ENCODE results near the gene BAZ2B.
"Not testable (repeated sequence)": the region's sequence is repeated elsewhere in the genome, so short reads cannot be mapped to it uniquely, and the experiment has no call there.

The BAZ2B gene

DNA sequence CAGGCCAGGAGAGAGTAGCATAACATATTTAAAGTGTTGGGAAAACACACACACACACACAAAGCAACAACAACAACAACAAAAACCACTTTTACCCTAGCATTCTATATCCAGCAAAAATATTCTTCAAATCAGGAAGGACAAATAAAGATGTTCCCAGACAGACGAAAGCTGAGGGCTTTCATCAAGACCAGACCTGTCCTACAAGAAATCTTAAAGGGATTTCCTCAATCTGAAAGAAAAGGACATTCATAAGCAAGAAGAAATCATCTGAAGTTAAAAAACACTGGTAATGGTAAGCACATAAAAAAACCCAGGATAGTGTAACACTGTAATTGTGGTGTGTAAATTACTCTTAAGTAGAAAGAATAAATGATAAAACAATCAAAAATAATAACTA, 22.7 kb upstream of the BAZ2B start:
- Histone ChIP-seq H3K4me1 (ENCODE audit: control insufficient read depth, insufficient read depth, low read length) (peaks cover 14% of the 10 kb centered on the region), H3K9me3 (ENCODE audit: control insufficient read depth, insufficient read depth, low read length) (0 out of 2 replicates have a peak, but pooled peaks cover under 1% of the 10 kb centered on the region), H3K27me3 (ENCODE audit: control insufficient read depth, insufficient read depth, low read length) (no peaks in the 10 kb centered on the region), H3K9ac (ENCODE audit: low read depth, low read length) (no peak overlapping the region), H3K27ac (ENCODE audit: low read depth, low read length) (no peak overlapping the region), H3K36me3 (ENCODE audit: control insufficient read depth, insufficient read depth, low read length) (no peaks in the 10 kb centered on the region), H3K4me3 (ENCODE audit: low read depth, low read length) (no peak overlapping the region)

DNA sequence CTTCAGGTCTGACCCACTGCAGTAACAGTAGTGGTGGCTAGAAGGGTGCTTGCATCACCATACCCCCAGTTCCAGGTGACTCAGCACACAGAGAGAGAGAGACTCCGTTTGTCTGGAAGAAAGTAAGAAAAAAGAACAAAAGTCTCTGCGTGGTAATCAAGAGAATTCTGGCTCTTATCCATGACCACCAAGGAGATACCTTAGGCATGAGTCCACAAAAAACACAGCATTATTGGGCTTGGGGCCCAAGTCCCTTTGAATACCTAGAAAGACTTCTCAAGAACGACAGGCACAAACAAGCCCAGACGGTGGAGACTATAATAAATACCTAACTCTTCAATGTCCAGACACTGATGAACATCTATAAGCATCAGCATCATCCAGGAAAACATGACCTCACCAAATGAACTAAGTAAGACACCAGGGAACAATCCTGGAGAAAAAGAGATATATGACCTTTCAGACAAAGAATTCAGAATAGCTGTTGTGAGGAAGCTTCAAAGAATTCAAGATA, 21.7 kb upstream of the BAZ2B start:
- H3K36me3 ChIP-seq (ENCODE audit: control insufficient read depth, insufficient read depth, low read length), result no peaks in the 10 kb centered on the region
- H3K9me3 ChIP-seq (ENCODE audit: control insufficient read depth, insufficient read depth, low read length), result no peaks in the 10 kb centered on the region
- peaks cover 16% of the 10 kb centered on the region for H3K4me1 ChIP-seq (ENCODE audit: control insufficient read depth, insufficient read depth, low read length)
- no peak overlapping the region for H3K9ac ChIP-seq (ENCODE audit: low read depth, low read length)
- no peak overlapping the region for H3K27ac ChIP-seq (ENCODE audit: low read depth, low read length)
- no peaks in the 10 kb centered on the region for H3K27me3 ChIP-seq (ENCODE audit: control insufficient read depth, insufficient read depth, low read length)
- no peak overlapping the region for H3K4me3 ChIP-seq (ENCODE audit: low read depth, low read length)

DNA sequence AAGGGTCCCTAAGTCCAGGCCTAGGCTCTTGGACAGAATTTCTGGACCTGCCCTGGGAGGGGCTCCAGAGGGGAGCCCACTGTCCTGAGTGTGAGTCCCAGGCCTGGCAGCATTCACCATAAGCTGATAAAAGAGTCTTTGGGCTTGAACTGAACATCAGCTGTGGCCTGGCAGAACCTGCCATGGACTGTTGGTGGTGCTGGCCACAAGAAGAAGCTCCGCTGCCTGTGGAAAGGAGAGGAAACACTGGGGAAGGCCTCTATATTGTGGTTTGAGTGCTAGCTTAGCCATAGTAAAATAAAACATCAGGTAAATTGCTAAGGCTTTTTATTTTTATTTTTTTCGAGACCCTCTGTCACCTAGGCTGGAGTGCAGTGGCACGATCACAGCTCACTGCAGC, 20.9 kb upstream of the BAZ2B start:
- no peak overlapping the region for H3K9ac ChIP-seq (ENCODE audit: low read depth, low read length)

DNA sequence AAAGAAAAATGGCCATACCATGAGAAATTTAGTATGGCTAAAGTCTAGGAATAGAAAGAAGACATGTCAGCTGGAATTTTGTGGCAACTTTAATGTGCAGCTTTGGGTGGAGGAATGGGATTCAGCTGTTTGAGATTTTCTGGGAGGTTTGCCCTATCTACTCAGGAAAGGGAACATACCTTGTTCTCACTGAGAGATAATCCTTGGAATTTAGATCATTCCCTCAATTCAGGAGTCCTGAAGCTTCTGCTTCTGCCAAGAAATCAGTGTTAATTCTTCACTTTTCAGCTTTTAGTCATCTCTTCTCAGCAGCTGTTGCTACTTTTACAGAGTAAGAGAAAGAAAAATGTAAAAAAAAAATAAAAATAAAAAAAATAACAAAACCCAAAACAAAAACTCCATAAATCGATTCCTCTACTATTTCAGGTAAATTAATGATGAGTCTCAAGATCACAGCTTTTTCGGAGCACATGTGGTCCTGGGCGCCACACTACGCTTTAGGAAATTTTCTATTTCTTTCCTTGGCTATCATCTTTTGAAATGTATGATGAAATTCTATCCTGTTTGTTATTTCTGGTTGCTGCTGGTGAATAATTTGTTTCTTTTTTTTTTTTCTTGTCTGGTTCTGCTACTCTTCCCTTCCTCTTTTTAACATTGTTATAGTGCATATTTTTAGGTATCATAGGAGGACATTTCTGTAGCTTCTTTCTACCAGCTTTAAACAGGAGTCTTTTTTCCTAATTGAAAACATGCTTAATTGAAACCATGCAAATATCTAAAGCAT, 18.9 kb upstream of the BAZ2B start:
- Histone ChIP-seq H3K36me3 (ENCODE audit: control insufficient read depth, insufficient read depth, low read length) (no peaks in the 10 kb centered on the region), H3K27ac (ENCODE audit: low read depth, low read length) (peak overlapping the region; percentile 14), H3K9me3 (ENCODE audit: control insufficient read depth, insufficient read depth, low read length) (no peaks in the 10 kb centered on the region), H3K4me3 (ENCODE audit: low read depth, low read length) (no peak overlapping the region), H3K27me3 (ENCODE audit: control insufficient read depth, insufficient read depth, low read length) (no peaks in the 10 kb centered on the region), H3K9ac (ENCODE audit: low read depth, low read length) (no peak overlapping the region), H3K4me1 (ENCODE audit: control insufficient read depth, insufficient read depth, low read length) (peaks cover 16% of the 10 kb centered on the region)

More for the DNA sequence above, 20.9 kb upstream of the BAZ2B start:
- Histone ChIP-seq H3K9me3 (ENCODE audit: control insufficient read depth, insufficient read depth, low read length) (no peaks in the 10 kb centered on the region), H3K4me3 (ENCODE audit: low read depth, low read length) (no peak overlapping the region), H3K4me1 (ENCODE audit: control insufficient read depth, insufficient read depth, low read length) (peaks cover 16% of the 10 kb centered on the region), H3K27me3 (ENCODE audit: control insufficient read depth, insufficient read depth, low read length) (no peaks in the 10 kb centered on the region), H3K27ac (ENCODE audit: low read depth, low read length) (no peak overlapping the region), H3K36me3 (ENCODE audit: control insufficient read depth, insufficient read depth, low read length) (no peaks in the 10 kb centered on the region)

DNA sequence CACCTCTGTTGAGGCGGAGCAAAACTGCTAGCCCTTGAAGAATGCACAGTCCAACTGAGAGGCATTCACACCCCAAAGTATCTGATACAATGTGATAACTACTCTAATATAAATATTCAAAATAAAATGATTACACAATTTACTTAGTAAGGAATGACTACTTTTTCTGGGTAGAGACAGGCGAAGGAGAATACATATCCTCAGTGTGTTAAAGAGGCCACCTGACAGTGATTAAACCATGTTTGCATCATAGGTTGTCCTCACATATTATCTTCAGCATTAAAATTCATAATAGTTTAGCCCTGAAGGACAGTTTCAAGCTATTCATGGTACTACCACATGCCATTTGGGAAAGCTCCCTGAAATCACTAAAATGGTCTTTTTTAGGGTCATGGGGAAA, 16.9 kb upstream of the BAZ2B start:
- no peak overlapping the region for H3K4me3 ChIP-seq (ENCODE audit: low read depth, low read length)

DNA sequence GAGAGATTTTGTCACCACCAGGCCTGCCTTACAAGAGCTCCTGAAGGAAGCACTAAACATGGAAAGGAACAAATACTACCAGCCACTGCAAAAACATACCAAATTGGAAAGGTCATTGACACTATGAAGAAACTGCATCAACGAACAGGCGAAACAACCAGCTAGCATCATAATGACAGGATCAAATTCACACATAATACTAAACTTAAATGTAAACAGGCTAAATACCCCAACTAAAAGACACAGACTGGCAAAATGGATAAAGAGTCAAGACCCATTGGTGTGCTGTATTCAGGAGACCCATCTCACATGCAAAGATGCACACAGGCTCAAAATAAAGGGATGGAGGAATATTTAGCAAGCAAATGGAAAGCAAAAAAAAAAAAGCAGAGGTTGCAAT, 9.3 kb upstream of the BAZ2B start:
- H3K9ac ChIP-seq (ENCODE audit: low read depth, low read length); H3K9me3 ChIP-seq (ENCODE audit: control insufficient read depth, insufficient read depth, low read length); H3K27ac ChIP-seq (ENCODE audit: low read depth, low read length); H3K27me3 ChIP-seq (ENCODE audit: control insufficient read depth, insufficient read depth, low read length); H3K4me1 ChIP-seq (ENCODE audit: control insufficient read depth, insufficient read depth, low read length); H3K4me3 ChIP-seq (ENCODE audit: low read depth, low read length); H3K36me3 ChIP-seq (ENCODE audit: control insufficient read depth, insufficient read depth, low read length): not testable (repeated sequence)

More for the DNA sequence above, 16.9 kb upstream of the BAZ2B start:
- Histone ChIP-seq H3K9me3 (ENCODE audit: control insufficient read depth, insufficient read depth, low read length) (no peaks in the 10 kb centered on the region), H3K27ac (ENCODE audit: low read depth, low read length) (no peak overlapping the region), H3K36me3 (ENCODE audit: control insufficient read depth, insufficient read depth, low read length) (no peaks in the 10 kb centered on the region), H3K4me1 (ENCODE audit: control insufficient read depth, insufficient read depth, low read length) (peaks cover 16% of the 10 kb centered on the region), H3K27me3 (ENCODE audit: control insufficient read depth, insufficient read depth, low read length) (no peaks in the 10 kb centered on the region), H3K9ac (ENCODE audit: low read depth, low read length) (no peak overlapping the region)

DNA sequence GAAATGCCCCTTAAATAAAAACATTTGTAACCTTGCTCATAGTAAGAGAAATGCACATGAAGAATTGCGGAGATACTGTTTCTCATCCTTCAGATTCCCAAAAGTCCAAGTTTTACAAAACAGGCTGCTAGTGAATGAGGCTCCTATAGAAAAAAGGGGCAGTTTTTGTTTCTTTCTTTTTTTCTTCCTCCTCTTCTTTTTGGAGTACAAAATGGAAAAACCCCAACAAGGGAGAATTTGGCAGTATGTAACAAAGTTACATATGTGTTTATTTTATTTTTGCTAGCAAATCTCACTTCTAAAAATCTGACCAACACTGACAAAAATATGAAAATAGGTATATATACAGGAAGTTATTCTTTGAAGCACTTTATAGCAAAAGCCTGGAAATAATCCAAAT, 7.1 kb upstream of the BAZ2B start:
- Histone ChIP-seq H3K9me3 (ENCODE audit: control insufficient read depth, insufficient read depth, low read length) (no peaks in the 10 kb centered on the region), H3K9ac (ENCODE audit: low read depth, low read length) (no peak overlapping the region), H3K27ac (ENCODE audit: low read depth, low read length) (no peak overlapping the region), H3K27me3 (ENCODE audit: control insufficient read depth, insufficient read depth, low read length) (no peaks in the 10 kb centered on the region), H3K4me1 (ENCODE audit: control insufficient read depth, insufficient read depth, low read length) (peaks cover 16% of the 10 kb centered on the region), H3K36me3 (ENCODE audit: control insufficient read depth, insufficient read depth, low read length) (no peaks in the 10 kb centered on the region), H3K4me3 (ENCODE audit: low read depth, low read length) (no peak overlapping the region)

DNA sequence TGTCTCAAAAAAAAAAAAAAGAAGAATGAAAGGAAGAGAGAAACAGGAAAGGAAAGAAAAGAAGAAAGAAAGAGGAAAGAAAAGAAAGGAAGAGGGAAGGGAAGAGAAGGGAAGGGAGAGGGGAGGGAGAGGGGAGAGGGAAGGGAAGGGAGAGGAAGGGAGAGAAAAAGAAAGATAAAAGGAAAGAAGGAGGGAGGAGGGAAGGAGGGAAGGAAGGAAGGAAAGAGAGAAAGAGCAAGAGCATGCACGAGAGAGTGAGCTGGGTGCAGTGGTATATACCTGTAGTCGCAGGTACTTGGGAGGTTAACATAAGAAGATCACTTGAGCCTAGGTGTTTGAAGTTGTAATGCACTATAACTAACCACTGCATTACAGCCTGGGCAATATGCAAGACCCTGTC, 6.6 kb upstream of the BAZ2B start:
- no peaks in the 10 kb centered on the region for H3K36me3 ChIP-seq (ENCODE audit: control insufficient read depth, insufficient read depth, low read length)
- no peak overlapping the region for H3K4me3 ChIP-seq (ENCODE audit: low read depth, low read length)
- no peaks in the 10 kb centered on the region for H3K9me3 ChIP-seq (ENCODE audit: control insufficient read depth, insufficient read depth, low read length)
- H3K27ac ChIP-seq (ENCODE audit: low read depth, low read length), result no peak overlapping the region
- H3K9ac ChIP-seq (ENCODE audit: low read depth, low read length), result no peak overlapping the region
- no peaks in the 10 kb centered on the region for H3K27me3 ChIP-seq (ENCODE audit: control insufficient read depth, insufficient read depth, low read length)
- peaks cover 20% of the 10 kb centered on the region for H3K4me1 ChIP-seq (ENCODE audit: control insufficient read depth, insufficient read depth, low read length)

DNA sequence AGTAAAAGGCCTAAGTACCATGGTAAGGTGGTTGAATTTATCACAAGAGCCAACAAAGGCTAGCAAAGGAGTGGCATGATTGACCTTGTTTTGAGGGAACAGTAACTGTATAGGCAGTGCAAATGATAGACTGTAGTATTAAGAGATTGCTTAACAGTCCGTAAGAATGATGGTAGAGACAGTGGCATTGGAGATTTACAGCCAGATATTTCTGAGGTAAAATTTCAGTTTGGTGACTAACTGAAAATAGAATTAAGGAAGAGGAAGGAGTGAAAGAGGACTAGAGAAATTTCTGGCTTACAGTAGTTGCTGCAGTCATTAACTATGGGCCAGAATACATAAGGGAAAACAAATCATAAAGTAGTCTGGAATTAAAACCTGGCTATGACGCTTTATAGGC, 4.4 kb upstream of the BAZ2B start:
- Histone ChIP-seq H3K9ac (ENCODE audit: low read depth, low read length) (no peak overlapping the region), H3K9me3 (ENCODE audit: control insufficient read depth, insufficient read depth, low read length) (no peaks in the 10 kb centered on the region), H3K27me3 (ENCODE audit: control insufficient read depth, insufficient read depth, low read length) (no peaks in the 10 kb centered on the region), H3K4me1 (ENCODE audit: control insufficient read depth, insufficient read depth, low read length) (peaks cover 22% of the 10 kb centered on the region), H3K27ac (ENCODE audit: low read depth, low read length) (no peak overlapping the region), H3K36me3 (ENCODE audit: control insufficient read depth, insufficient read depth, low read length) (no peaks in the 10 kb centered on the region), H3K4me3 (ENCODE audit: low read depth, low read length) (no peak overlapping the region)

DNA sequence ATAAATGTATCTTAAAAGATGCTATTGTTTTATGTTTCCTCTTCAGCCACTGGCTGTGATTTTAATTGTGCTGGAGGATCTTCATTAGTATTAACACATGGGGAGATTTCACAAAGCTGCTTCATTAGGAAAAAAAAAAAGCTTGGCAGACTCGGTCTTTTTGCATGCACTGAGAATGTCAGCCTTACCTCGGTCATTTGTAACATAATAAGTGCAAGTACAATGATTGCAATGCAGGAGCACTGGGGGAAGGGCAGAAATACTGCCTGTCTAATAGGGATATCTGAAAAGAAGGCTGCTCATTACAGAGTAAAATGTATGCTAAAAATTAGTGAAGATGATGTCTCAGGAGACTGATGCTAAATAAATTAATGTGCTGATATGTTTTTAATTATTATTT, 1.3 kb upstream of the BAZ2B start:
- Histone ChIP-seq H3K9me3 (ENCODE audit: control insufficient read depth, insufficient read depth, low read length) (no peaks in the 10 kb centered on the region), H3K4me1 (ENCODE audit: control insufficient read depth, insufficient read depth, low read length) (peaks cover 37% of the 10 kb centered on the region), H3K27ac (ENCODE audit: low read depth, low read length) (peak overlapping the region; percentile 100), H3K36me3 (ENCODE audit: control insufficient read depth, insufficient read depth, low read length) (no peaks in the 10 kb centered on the region), H3K9ac (ENCODE audit: low read depth, low read length) (peak overlapping the region; percentile 98; the same call in 1 of the 2 replicates), H3K27me3 (ENCODE audit: control insufficient read depth, insufficient read depth, low read length) (no peaks in the 10 kb centered on the region), H3K4me3 (ENCODE audit: low read depth, low read length) (peak overlapping the region; percentile 89)

DNA sequence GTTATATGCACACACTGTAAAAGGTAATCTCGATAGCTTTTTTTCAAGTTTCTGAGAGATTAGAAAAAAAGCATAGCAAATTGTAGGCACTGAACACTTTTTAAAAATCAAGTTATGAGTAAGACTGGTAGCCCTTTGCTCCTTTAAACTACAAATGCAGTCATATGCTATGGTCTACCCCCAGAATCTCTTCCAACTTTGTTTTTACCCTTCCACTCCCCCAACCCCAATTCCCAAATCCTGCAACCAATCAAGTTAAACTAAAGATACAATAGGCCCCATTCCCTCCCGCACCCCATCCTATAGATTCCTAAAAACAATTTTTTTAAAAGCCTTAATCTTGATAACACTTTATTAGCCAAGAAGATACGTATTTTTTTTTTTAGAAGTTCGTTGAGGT, 752 bp upstream of the BAZ2B start:
- Histone ChIP-seq H3K36me3 (ENCODE audit: control insufficient read depth, insufficient read depth, low read length) (no peaks in the 10 kb centered on the region), H3K4me1 (ENCODE audit: control insufficient read depth, insufficient read depth, low read length) (peaks cover 42% of the 10 kb centered on the region), H3K27me3 (ENCODE audit: control insufficient read depth, insufficient read depth, low read length) (no peaks in the 10 kb centered on the region), H3K9me3 (ENCODE audit: control insufficient read depth, insufficient read depth, low read length) (no peaks in the 10 kb centered on the region), H3K27ac (ENCODE audit: low read depth, low read length) (peak overlapping the region; percentile 100), H3K4me3 (ENCODE audit: low read depth, low read length) (peak overlapping the region; percentile 89), H3K9ac (ENCODE audit: low read depth, low read length) (peak overlapping the region; percentile 98)
